Calu3 (cell line): Measurements from ENCODE around the gene ACTL7B. TPM values are rescaled to one million over a fixed set of nuclear protein-coding genes. Genes with fewer than 3 reads are reported as not detected.
"Not testable (repeated sequence)": the region's sequence is repeated elsewhere in the genome, so short reads cannot be mapped to it uniquely, and the experiment has no call there.

ENCODE experiments used
- BruUV-seq: library from RNA; stranded (reverse); fragments of 400-500 nt; replicated peaks from 2 replicates; lab custom pipeline; 2021; lab: Mats Ljungman, UMichigan
- CTCF ChIA-PET: fragments of 300-600 bp; sonication (Branson Sonifier 250); formaldehyde crosslinking; loops from one replicate; lab custom pipeline; 2022; ENCODE audit warnings: antibody characterized with exemption; lab: Charles Lee
- DNase-seq: peaks from one replicate; pipeline ENCODE4 v3.0.0; 2022
- H3K27ac Mint-ChIP-seq: one replicate; pipeline ENCODE4 v1.8.0; 2022; ENCODE audit warnings: mixed read lengths; ENCODE audit not compliant: unreplicated experiment
- H3K27me3 Mint-ChIP-seq: one replicate; pipeline ENCODE4 v1.8.0; 2022; ENCODE audit warnings: mixed read lengths; ENCODE audit not compliant: unreplicated experiment
- H3K36me3 Mint-ChIP-seq: one replicate; pipeline ENCODE4 v1.8.0; 2022; ENCODE audit warnings: mild to moderate bottlenecking, moderate library complexity, mixed read lengths; ENCODE audit not compliant: insufficient read depth, unreplicated experiment
- H3K4me1 Mint-ChIP-seq: one replicate; pipeline ENCODE4 v1.8.0; 2022; ENCODE audit warnings: mild to moderate bottlenecking, low read depth, mixed read lengths; ENCODE audit not compliant: unreplicated experiment
- H3K4me3 Mint-ChIP-seq: one replicate; pipeline ENCODE4 v1.8.0; 2022; ENCODE audit warnings: mild to moderate bottlenecking, low read depth, moderate library complexity, mixed read lengths; ENCODE audit not compliant: unreplicated experiment
- H3K9me3 Mint-ChIP-seq: one replicate; pipeline ENCODE4 v1.8.0; 2022; ENCODE audit warnings: low read depth, mixed read lengths; ENCODE audit not compliant: unreplicated experiment
- CTCF ChIP-seq: fragments of 200-600 bp; IDR thresholded peaks from one replicate; pipeline ENCODE4 v1.8.0; 2022; ENCODE audit warnings: antibody characterized with exemption; ENCODE audit not compliant: unreplicated experiment
- intact Hi-C: fragments of 100-400 bp; cut with micrococcal nuclease; formaldehyde crosslinking; loops from one replicate; pipeline ENCODE4 v1.10.0; 2022; ENCODE audit not compliant: unreplicated experiment
- total RNA-seq: library from RNA; stranded (reverse); gene quantifications from 2 replicates; pipeline ENCODE4 v1.2.3, GENCODE V29; 2022

The ACTL7B gene
- total RNA-seq, 1 experiment from 2014 or later = not detected

DNA sequence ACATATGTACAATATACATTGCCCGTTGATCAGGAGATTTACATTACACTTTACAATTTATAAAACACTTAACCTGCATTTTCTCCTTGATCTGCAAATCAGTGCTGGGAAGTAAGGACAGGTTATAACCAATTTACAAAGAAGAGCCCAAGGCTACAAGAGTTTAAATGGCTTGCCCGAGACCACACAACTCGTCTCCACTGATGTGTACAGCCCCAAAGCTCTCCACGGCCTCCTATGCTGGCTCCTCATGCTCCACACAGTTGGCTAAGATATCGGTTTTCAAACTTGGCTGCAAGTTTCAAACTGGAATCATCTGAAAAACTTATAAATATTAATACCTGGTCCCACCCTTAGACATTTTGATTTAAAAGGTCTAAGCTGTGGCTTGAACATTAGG, 10.3 kb downstream of the ACTL7B start:
- CTCF ChIA-PET = no interaction called here
- no TSS peak for BruUV-seq
- Mint-ChIP-seq H3K36me3 (no peaks in the 10 kb centered on the region), H3K9me3 (no peaks in the 10 kb centered on the region), H3K4me1 (no peaks in the 10 kb centered on the region), H3K27ac (no peak overlapping the region), H3K27me3 (no peaks in the 10 kb centered on the region), H3K4me3 (no peak overlapping the region)
- DNase-seq = no peak
- intact Hi-C loops = no loop called here
- TF ChIP-seq CTCF = no peak

DNA sequence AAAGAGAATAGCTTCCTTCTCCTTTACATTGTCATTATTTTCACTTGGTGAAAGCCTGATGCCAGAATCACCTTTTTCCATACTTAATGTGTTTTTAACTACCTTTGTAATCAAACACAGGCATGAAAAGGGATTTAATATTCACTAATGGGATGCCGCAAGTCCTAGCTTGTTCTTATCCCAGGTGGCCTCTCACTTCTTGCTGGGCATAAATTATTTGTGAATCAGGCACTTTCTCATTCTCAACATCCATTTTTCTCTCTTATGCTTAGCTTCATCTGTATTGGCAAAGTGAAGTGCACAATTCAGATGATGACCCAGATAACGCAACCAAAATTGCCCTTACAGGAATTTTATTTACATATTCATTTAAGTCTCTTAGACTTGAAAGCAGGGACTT, 10.9 kb downstream of the ACTL7B start:
- CTCF ChIA-PET = no interaction called here
- no TSS peak for BruUV-seq
- no peak for TF ChIP-seq CTCF
- intact Hi-C loops = no loop called here
- Mint-ChIP-seq H3K4me3 (no peak overlapping the region), H3K27me3 (no peaks in the 10 kb centered on the region), H3K36me3 (no peaks in the 10 kb centered on the region), H3K27ac (no peak overlapping the region), H3K4me1 (no peaks in the 10 kb centered on the region), H3K9me3 (no peaks in the 10 kb centered on the region)
- no peak for DNase-seq

DNA sequence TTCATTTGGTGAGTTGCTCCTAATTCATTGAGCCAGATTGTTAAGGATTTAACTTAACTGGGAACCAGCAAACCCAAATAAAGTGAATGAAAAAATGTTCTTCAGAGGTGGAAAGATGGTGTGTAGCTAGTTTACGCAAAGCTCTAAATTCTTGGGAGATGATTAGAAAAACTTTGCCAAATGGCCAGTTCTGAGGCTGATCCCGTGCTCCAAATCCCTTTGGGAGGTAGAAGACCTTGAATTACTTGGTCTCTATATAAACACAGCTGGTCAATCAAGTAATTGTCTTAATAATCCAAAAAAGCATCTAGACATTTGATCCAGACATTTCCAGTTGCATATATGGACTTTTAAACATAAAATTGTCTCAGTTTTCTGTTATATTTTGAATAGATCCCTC, 11.4 kb downstream of the ACTL7B start:
- Mint-ChIP-seq H3K27ac (no peak overlapping the region), H3K4me1 (no peaks in the 10 kb centered on the region), H3K9me3 (no peaks in the 10 kb centered on the region), H3K36me3 (no peaks in the 10 kb centered on the region), H3K4me3 (no peak overlapping the region), H3K27me3 (no peaks in the 10 kb centered on the region)
- no peak for TF ChIP-seq CTCF
- intact Hi-C loops = no loop called here
- no TSS peak for BruUV-seq
- CTCF ChIA-PET = interaction anchor here (0.6 kb wide), 1 partner anchor 43 kb away, joined by 3 read pairs; no protein-coding TSS in a partner anchor
- no peak for DNase-seq

- Mint-ChIP-seq H3K4me1 (no peaks in the 10 kb centered on the region), H3K9me3 (no peaks in the 10 kb centered on the region), H3K27ac (no peak overlapping the region), H3K27me3 (no peaks in the 10 kb centered on the region), H3K4me3 (no peak overlapping the region), H3K36me3 (no peaks in the 10 kb centered on the region)
- no peak for TF ChIP-seq CTCF
- DNase-seq = no peak
- BruUV-seq = no TSS peak
- CTCF ChIA-PET = no interaction called here
- intact Hi-C loops = no loop called here
Measured at GRCh38 chr9:108842610-108843295, 13.0 kb downstream of the ACTL7B start.

- H3K4me1 Mint-ChIP-seq, BruUV-seq, CTCF ChIA-PET, DNase-seq, H3K27me3 Mint-ChIP-seq, H3K4me3 Mint-ChIP-seq, intact Hi-C loops, H3K9me3 Mint-ChIP-seq, H3K36me3 Mint-ChIP-seq, H3K27ac Mint-ChIP-seq: not testable (repeated sequence)
Measured at GRCh38 chr9:108839561-108839960, 16.2 kb downstream of the ACTL7B start.
